Stimulated activated CD4-positive, alpha-beta T cell treated with anti-CD3 and anti-CD28 coated beads, Interleukin-15, amount 100 ng/mL, for 24 hours (primary cell): ENCODE data around the gene LRCH2.
"Not testable (repeated sequence)": the region's sequence is repeated elsewhere in the genome, so short reads cannot be mapped to it uniquely, and the experiment has no call there.

Experiments
- DNase-seq: peaks from one replicate; pipeline ENCODE4 v3.0.0-alpha.2; 2020

The LRCH2 gene

GRCh38 chrX:115233497-115234455, at the start of gene LRCH2:
TSS of gene LRCH2 (minus strand) at chrX:115234096. CDS start at chrX:115234041, 55 bp downstream.
- no peak for DNase-seq

GRCh38 chrX:115269051-115269683, 35.3 kb upstream of the LRCH2 start:
- no peak for DNase-seq

- no peak for DNase-seq
Observed at GRCh38 chrX:115268421-115268820, 34.5 kb upstream of the LRCH2 start.

- DNase-seq = no peak
Observed at GRCh38 chrX:115266300-115266699, 32.4 kb upstream of the LRCH2 start.

GRCh38 chrX:115264009-115264408, 30.1 kb upstream of the LRCH2 start:
- DNase-seq = no peak

GRCh38 chrX:115261148-115261547, 27.3 kb upstream of the LRCH2 start:
- no peak for DNase-seq

- no peak for DNase-seq
Observed at GRCh38 chrX:115260330-115260729, 26.4 kb upstream of the LRCH2 start.

- DNase-seq = no peak
Observed at GRCh38 chrX:115259238-115259875, 25.5 kb upstream of the LRCH2 start.

GRCh38 chrX:115257711-115258110, 23.8 kb upstream of the LRCH2 start:
- DNase-seq = no peak

- DNase-seq = no peak
Observed at GRCh38 chrX:115255003-115255402, 21.1 kb upstream of the LRCH2 start.

- DNase-seq = no peak
Observed at GRCh38 chrX:115251458-115252233, 17.8 kb upstream of the LRCH2 start.

GRCh38 chrX:115237056-115237455, 3.2 kb upstream of the LRCH2 start:
- no peak for DNase-seq

- DNase-seq = no peak
Observed at GRCh38 chrX:115236560-115236959, 2.7 kb upstream of the LRCH2 start.

- no peak for DNase-seq
Observed at GRCh38 chrX:115234461-115234860, 565 bp upstream of the LRCH2 start.

- DNase-seq = no peak
Observed at GRCh38 chrX:115232933-115233496, 881 bp downstream of the LRCH2 start.

GRCh38 chrX:115229337-115230003, 4.4 kb downstream of the LRCH2 start:
- no peak for DNase-seq

GRCh38 chrX:115226929-115227328, 7.0 kb downstream of the LRCH2 start:
- no peak for DNase-seq

GRCh38 chrX:115217346-115217745, 16.6 kb downstream of the LRCH2 start:
- not testable (repeated sequence) for DNase-seq

GRCh38 chrX:115214605-115215004, 19.3 kb downstream of the LRCH2 start:
- DNase-seq = no peak

- DNase-seq = no peak
Observed at GRCh38 chrX:115214151-115214550, 19.7 kb downstream of the LRCH2 start.

- not testable (repeated sequence) for DNase-seq
Observed at GRCh38 chrX:115209547-115209946, 24.3 kb downstream of the LRCH2 start.

GRCh38 chrX:115204040-115204439, 29.9 kb downstream of the LRCH2 start:
- DNase-seq = no peak
